GM19438 (cell line): ENCODE results near the gene PDGFRB.

ENCODE experiments used
- ATAC-seq: cut with Tn5 transposase; IDR thresholded peaks from one replicate; pipeline ENCODE4 v1.9.1; 2021; ENCODE audit warnings: low read depth; ENCODE audit not compliant: unreplicated experiment

Gene PDGFRB

DNA sequence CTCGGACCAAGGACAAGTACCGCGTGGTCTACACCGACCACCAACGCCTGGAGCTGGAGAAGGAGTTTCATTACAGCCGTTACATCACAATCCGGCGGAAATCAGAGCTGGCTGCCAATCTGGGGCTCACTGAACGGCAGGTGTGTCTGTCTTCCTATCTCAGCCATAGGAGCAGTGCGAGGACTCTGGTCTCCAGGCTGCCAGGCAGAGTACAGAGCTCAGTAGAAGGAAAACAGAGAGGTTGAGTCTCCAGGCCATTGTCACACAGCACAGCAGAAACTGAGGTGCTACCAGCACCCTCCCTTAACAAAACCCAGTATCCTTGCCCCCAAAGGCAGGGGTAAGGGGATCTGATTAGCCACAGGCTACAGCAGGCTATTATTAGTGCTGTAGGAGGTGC, 27.1 kb upstream of the PDGFRB start:
- no peak for ATAC-seq

DNA sequence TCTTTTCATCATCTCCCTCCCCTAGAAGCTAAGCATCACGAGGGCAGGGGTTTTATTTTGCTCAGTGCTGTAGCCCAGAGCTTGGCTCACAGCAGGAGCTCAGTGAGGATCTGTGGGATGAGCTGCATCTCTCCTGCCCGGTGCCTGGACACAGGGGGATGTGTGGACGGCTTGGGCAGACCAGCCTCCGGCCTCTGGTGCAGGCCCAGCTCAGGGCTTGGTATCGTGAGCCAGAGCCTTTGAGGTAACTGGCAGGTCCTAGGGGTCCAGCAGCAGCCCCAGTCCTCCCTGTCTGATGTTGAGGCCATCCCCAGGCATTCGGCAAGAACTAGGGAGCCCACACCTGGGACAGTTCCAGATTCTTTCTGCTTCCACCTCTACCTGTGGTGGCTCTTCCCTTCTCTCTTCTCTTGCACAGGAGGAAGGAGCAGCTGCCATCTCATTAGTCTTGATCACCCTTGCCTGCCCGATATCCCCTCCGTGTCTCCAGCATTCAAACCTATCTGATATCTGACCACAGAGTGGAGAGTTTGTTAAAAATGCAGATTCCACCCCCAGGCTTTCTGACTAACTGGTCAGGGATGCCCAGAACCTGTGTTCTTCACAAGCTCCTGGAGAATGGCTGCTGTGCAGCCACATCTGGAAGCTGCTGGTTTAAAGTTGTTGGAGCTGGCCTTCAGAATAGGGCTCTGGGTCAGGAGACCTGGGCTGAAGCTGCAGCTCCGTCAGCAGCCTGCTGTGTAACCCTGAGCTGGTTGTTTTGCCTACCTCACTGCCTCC, 26.3 kb upstream of the PDGFRB start:
- ATAC-seq, result no peak

DNA sequence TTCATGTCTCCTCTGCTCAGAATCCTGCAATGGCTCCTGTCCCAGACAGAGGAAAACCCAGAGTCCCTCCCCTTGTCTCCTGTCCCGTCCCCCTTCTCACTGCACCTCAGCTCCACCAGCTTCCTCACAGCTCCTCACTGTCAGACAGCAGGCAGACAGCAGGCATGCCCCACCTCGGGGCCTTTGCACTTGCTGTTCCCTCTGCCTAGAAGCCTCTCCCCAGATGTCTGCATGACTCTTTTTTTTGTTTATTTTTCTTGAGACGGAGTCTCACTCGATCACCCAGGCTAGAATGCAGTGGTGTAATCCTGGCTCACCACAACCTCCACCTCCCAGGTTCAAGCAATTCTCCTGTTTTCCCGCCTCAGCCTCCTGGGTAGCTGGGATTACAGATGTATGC, 25.4 kb upstream of the PDGFRB start:
- ATAC-seq, result no peak

DNA sequence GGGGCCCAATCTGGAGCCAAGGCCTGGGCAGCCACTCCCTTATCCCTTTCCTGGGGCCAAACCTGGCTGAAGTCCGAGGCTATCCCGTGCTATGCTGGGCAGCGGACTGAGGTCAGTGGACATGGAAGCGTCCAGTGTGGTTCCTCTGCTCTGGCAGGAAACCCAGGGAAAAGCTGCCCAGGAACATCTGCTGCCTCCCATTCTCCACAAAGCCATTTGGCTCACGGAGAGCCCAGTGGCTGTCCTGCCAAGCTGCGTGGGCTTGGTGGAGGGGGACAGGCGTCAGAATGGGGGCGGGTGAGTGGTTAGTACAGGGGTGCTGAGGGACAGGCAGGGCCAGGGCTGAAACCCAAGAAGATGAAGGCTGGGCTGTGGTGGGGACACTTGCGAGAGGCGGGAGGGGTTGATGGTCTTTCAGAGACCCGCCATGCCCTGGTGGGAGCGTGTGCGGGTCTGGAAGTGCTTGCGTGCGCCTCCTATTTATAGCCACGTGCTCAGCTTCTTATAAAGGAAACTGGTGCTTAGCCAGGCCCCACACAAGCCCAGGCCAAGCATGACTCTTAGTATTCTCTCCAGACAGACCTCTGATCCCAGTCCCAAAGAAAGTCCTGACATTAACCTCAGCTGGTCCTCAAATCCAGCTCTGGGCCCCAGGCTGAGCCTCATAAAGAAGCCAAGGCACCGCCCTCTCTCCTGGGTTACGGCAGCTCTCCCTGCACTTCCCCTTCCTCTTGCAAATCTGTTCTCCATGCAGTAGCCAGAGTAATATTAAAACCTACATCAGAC, 24.8 kb upstream of the PDGFRB start:
- ATAC-seq, result no peak

DNA sequence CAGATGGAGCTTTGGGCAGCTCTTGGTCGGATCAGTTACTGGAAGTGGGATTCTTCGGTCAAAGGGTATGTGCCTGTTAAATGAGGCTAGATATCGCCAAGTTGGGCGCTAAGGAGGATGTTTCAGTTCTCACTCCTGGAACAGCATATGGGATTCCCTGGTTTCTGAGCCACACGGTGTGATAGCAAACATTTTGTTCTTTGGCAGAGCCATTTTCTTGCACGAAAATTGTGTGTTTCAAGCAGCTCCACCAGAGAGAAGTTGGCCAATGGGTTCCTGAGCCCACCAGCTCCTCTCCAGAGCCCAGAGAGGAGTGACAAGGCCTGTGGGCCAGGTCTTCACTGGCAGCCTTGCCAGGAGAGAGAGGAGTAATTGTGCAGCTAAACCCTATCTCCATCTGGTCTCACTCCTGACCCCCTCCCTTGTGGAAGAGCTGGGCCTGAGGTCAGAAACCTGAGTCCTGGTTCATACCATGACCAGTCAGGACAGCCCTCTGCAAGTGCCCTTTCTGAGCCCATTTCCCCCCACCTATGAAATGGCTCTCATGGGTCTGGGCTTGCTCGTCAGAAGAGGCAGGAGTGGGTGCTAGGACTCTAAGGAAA, 23.5 kb upstream of the PDGFRB start:
- no peak for ATAC-seq

DNA sequence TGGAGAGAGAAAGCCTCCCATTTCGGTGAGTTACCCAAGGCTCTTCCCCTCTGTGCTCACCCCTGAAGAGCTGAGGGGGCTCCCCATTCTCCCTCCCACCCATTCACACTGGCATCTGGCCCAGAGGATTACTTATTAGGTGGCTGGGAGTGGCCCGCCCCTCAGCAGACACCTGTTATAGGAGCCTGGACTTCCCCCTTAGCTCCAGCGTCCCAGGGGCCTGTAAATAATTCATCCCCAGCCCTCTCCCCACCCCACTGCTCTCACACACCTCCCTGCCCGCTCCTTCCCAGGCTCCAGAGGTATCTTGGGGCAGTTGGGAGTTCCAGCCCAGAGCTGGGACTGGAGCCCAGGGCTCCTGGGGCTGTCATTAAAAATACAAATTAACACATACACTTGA, 22.6 kb upstream of the PDGFRB start:
- peak; percentile 58 for ATAC-seq

DNA sequence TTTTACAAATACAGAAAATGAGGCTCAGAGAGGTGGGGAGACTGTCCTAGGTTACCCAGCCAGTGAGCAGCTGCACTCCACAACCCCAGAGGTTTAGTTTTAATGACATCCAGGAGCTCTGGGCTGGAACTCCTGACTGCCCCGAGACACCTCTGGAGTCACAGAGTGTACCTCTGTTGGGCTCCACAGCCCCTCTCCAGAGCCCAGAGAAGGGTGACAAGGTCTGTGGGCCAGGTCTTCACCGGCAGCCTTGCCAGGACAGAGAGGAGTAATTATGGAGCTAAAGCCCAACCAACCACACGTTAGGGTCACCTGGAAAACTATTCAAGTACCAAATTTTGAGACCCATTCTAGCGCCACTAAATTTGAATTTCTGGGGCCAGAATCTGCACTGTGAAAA, 22.1 kb upstream of the PDGFRB start:
- no peak for ATAC-seq

DNA sequence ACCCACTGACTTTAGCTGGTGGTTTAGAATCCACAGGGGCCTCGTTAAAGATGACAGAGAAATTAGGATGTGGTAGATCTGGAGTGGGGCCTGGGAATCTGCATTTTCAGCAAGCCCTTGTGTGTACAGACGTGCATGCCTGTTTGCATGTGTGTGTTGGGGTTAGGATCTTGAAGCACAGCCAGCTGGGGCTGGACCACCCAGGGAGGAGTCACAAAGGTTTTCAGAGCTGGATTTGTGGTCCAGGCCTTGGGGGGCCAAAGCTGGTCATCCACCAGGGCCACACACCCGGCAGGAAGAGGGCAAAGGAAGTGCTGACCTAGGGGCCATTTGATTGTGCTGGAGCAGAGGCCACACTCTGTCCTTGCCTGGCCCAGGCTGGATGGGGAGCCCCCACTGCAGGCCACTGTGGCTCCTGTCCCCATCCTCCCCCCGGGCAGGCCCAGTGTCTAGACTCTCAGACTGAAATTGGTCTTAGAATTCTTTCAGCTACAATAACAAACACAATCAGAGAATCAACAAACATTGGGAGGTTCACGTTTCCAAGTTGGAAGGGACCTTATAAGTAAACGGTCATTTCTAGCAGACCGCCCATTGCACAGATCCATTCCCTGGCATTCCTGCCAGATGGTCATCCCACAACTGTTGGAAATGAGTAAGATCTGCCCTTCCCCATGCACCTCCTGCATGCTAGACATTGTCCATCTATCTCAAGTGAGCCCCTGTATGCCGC, 21.3 kb upstream of the PDGFRB start:
- no peak for ATAC-seq

DNA sequence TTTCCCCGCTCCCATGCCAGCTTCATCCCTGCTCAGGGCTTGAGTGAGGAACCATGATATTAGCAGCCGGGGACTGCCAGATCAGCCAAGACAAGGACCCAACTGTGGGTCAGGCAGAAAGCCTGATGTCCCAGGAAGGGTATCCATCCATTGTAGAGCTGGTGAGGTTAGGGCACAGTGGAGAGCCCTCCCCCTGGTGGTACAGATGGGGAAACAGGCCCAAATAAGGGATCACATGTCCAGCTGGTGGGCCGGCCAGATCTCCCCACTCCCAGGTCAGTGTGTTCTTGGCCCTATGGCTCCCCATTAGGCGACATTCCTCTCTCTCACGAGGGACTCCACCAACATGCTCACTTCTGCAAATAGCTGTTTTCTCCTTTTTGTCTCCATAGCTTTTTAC, 19.9 kb upstream of the PDGFRB start:
- no peak for ATAC-seq

DNA sequence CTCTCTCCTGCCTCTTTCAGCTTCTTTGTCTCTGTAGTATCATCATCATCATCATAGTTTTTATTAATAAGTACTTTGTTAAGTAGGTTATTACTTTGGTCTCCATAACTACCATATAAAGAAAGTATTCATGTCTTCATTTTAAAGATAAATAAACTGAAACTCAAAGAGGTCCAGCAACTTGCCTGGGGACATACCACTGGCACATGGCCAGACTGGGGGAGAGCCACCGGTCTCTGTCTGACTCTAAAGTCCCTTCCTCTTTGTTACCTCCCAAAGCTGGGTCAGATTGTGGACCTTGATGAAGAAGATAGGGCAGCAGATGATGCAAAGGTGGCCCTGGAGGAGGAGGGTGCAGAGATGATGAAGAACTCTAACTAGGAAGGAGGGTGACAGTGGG, 19.4 kb upstream of the PDGFRB start:
- ATAC-seq, result no peak

DNA sequence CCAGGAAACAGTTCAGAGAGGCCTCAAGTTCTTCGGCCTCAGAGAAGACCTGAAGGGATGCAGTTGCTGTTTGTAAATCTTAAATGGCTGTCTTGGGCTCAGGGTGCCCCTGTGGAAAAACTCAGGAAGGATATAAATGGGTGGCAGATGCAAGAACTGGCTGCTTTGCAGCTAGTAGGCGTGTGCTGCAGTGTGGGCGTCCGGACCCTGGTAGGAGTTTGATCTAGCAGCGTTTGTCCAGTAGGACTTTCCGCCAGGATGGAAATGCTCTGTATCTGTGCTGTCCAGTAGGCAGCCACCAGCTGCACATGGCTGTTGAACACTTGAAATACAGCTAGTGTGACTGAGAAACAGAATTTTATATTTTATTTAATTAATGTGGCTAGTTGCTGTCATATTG, 18.6 kb upstream of the PDGFRB start:
- ATAC-seq, result no peak

DNA sequence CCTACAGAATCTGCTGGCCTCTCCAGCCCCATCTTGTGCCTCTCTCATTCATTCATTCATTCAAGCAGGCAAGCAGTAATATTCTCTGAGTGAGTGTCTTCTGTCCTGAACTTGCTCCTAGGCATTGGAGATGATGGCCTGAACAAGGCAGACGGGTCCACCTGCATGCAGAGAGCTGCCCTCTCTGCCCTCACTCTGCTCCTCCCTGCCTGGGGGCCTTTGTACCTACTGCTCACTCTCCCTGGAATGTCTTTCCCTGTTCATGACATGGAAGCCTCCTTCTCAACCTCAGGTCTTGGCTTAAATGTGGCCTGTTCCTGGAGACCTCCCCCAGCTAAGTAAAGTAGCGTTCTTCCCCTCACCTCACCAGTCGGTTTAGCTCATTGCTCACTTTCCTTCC, 17.5 kb upstream of the PDGFRB start:
- no peak for ATAC-seq

DNA sequence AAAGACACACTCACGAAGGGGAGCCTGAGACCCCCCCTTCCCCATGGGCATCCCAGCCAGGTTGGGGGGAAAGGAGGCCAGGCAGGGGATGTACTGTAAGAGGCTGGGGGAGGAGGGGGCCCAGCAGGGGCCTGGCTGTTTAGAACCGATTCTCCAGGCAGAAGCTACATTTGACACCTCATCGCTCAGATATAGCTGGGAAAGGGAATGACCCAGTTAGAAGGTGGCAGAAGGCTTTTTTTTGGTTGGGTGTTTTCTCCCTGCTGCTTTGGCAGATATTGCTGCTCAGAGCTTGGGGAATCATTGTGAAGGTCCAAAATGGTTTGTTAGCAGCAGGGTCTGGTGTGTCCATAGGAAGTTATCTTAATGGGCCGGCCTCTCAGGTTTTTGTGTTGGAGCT, 16.9 kb upstream of the PDGFRB start:
- ATAC-seq, result no peak

DNA sequence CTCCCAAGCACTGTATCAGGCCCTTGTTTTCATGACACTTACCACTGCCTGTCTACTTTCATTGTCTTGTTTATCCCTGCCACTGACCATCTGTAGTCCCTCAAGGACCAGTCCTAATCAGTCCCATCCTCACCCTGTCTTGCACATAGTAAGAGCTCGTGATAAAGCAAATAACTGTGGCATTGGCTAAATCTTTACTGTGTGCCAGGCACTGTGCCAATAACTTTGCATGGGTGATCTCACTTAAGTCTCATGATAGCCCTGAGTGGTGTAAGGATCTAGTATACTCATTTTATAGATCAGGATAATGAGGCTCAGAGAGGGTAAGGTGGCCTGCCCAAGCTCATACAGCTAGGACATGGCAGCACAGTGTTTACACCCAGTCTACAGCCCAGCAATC, 16.5 kb upstream of the PDGFRB start:
- no peak for ATAC-seq

DNA sequence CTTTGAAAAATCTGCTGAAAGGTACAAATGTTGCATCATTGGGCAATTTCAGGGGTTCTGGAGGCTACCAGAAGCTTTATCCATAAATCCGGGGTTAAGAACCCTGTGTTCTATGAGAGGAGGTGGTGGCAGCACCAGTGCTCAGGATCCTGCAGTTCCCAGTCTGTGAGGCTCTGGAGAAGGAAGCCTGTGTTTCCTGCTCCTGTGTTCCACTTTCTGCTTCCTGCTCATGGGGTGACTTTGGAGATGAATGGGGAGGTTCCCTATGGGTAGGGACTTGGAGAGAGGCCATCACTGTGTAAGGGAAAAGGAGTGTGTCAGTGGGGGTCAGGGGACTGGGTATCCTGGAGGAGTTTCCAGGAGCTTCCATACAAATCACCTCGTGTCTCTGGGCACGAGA, 13.2 kb upstream of the PDGFRB start:
- ATAC-seq, result no peak

DNA sequence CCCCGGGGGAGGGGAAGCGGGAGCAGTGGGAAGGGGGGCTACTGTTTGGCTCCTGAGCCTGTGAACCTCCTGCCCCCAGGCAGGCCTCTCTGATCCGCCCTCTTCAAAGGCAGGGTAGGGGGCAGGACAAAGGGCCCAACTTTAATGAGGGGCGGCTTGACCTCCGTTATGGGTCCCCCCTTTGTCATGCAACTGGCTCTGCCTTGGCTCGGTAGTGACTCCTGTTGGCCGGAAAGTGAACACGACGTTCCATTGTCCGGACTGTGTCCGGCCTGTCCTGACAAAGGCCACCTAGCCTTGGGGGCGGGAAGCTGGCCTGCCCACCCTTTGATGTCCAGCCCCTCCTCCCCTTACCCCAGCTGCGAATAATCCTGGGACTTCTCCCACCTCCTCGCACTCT, 12.3 kb upstream of the PDGFRB start:
- no peak for ATAC-seq

DNA sequence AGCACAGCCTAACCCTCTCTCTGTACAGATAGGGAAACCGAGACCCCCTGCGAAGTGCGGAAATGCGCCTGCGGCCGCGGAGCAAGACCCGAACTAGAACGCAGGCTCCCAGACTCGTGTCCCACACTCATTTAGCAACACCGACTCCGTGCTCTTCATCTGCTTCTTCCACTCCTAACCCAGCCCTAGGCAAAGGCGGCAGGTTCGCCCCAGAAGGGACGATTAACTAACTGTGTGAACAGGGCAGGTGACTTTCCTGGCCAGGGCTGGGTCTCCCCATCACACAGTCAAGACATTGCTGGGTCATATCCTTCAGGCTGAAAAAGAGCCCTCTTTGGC, 11.8 kb upstream of the PDGFRB start:
- ATAC-seq, result no peak

DNA sequence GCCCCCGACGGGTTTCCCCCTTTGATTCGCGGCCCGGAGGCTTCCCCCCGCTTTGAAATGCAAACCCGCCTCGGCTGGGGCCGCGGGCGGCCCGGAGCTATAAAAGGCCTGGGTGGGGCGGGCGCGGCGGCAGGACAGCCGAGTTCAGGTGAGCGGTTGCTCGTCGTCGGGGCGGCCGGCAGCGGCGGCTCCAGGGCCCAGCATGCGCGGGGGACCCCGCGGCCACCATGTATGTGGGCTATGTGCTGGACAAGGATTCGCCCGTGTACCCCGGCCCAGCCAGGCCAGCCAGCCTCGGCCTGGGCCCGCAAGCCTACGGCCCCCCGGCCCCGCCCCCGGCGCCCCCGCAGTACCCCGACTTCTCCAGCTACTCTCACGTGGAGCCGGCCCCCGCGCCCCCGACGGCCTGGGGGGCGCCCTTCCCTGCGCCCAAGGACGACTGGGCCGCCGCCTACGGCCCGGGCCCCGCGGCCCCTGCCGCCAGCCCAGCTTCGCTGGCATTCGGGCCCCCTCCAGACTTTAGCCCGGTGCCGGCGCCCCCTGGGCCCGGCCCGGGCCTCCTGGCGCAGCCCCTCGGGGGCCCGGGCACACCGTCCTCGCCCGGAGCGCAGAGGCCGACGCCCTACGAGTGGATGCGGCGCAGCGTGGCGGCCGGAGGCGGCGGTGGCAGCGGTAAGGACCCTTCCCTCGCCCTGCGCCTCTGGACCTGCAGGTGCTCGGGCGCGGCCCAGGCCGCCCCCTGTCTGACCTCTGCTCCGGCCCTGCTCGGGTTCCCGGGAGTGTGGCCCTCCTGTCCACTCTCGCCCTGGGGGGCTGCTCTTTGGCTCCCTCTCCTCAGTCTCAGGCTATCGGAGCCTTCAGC, 11.2 kb upstream of the PDGFRB start, which contains the start of gene CDX1:
CDX1 (plus strand) TSS at position 129 of the 862 bp plus-strand sequence; CDS start at position 228, 99 bp downstream.
- no peak for ATAC-seq

DNA sequence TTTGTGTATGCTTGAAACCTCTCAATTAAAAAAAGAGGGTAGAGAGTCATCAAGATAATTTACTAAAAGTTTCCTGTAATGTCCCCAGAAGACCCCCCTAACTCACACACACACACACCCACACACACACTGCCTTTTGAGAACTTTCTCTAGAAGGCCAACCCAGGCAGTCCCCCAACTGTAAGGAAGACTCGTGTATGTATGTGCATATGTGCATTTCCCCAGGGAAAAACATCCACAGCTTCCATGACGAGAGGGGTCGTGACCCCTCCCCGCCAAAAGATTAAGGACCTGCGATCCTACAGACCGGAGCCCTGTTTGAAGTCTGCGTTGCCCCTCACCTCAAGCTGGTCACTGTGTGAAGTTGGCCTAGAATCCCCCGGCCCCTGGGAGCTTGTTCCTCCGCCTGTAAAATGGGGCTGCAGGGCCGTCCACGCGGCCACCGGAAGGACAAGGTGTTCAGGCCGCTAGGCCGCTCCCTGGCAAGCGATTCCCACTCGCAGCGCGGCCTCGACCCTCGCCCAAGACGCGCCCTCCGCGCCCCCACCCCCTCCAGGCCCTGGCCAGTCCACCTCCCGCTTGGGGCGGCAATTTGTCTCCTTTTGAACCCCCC, 10.5 kb upstream of the PDGFRB start:
- no peak for ATAC-seq
